Neutrophil (primary cell): ENCODE data around the gene ANAPC7.
"Not testable (repeated sequence)": the region's sequence is repeated elsewhere in the genome, so short reads cannot be mapped to it uniquely, and the experiment has no call there.

Experiments
- H3K27ac ChIP-seq: fragments of 200-600 bp; sonication (generic); 2 replicates; pipeline ENCODE4 v1.5.1; 2016; ENCODE audit warnings: mild to moderate bottlenecking, moderate library complexity
- H3K27me3 ChIP-seq: fragments of 200-600 bp; sonication (generic); 2 replicates; pipeline ENCODE4 v1.6.0; 2016; ENCODE audit warnings: mild to moderate bottlenecking
- H3K36me3 ChIP-seq: fragments of 200-600 bp; sonication (generic); 2 replicates; pipeline ENCODE4 v1.5.1; 2017
- H3K4me1 ChIP-seq, 2 experiments: fragments of 200-600 bp in 1 of 2; sonication (generic) in 1 of 2; 1 replicate in 1 of 2; 2 replicates in 1 of 2; pipeline versions ENCODE4 v1.5.1 to v1.6.1; 2013 to 2016; ENCODE audit warnings: low read depth in 1 of 2, low read length in 1 of 2, mild to moderate bottlenecking in 1 of 2, moderate library complexity in 1 of 2; ENCODE audit not compliant: control insufficient read depth in 1 of 2, insufficient read depth in 1 of 2
- H3K4me3 ChIP-seq, 2 experiments: fragments of 200-600 bp in 1 of 2; sonication (generic) in 1 of 2; 1 replicate in 1 of 2; 2 replicates in 1 of 2; pipeline ENCODE4 v1.5.1; 2013 to 2016; ENCODE audit warnings: low read depth in 1 of 2, low read length in 1 of 2, mild to moderate bottlenecking in 1 of 2, moderate library complexity in 1 of 2
- H3K9me3 ChIP-seq: fragments of 200-600 bp; sonication (generic); 2 replicates; pipeline ENCODE4 v1.5.1; 2016
- CTCF ChIP-seq: fragments of 200-600 bp; sonication (generic); IDR thresholded peaks from 2 replicates; pipeline ENCODE4 v1.5.1; 2016; ENCODE audit warnings: antibody characterized with exemption

The ANAPC7 gene

GRCh38 chr12:110379631-110380030 is 23.9 kb downstream of the ANAPC7 start:
- peaks cover 74% of the 10 kb centered on the region for H3K36me3 ChIP-seq
- peak overlapping the region; percentile 70 for H3K27ac ChIP-seq

DNA sequence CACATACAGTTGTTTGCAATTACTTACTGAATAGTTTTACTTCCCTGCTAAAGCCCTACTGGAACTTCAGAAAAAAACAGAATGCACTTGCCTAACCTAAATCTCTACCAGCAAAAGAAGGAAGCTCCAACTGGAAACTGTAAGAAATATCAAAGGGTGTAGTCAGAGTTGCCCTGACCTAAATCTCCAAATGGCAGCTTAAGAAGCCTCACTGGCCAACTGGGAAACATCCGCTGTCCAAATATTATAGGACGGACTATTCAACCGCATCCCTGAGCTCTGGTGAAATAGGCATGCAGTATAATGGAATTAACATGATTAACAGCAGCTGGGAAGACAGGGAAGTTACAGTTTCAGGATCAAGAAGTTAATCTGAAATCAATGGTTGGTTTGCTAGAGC is 24.3 kb downstream of the ANAPC7 start:
- H3K4me1 ChIP-seq, result peaks cover 23 to 26% of the 10 kb centered on the region in 2 experiments
- H3K27ac ChIP-seq, result peak overlapping the region; percentile 70
- H3K9me3 ChIP-seq, result no peaks in the 10 kb centered on the region
- TF ChIP-seq CTCF, result no peak
- H3K36me3 ChIP-seq, result peaks cover 77% of the 10 kb centered on the region
- H3K27me3 ChIP-seq, result no peaks in the 10 kb centered on the region
- no peak overlapping the region for H3K4me3 ChIP-seq

More at GRCh38 chr12:110379631-110380030, 23.9 kb downstream of the ANAPC7 start:
- Histone ChIP-seq H3K27me3 (no peaks in the 10 kb centered on the region), H3K4me3 (no peak overlapping the region), H3K4me1 (peaks cover 23 to 26% of the 10 kb centered on the region in 2 experiments), H3K9me3 (no peaks in the 10 kb centered on the region)
- no peak for TF ChIP-seq CTCF

- H3K4me3 ChIP-seq, H3K9me3 ChIP-seq, H3K27me3 ChIP-seq: not testable (repeated sequence)
- peaks cover 84% of the 10 kb centered on the region for H3K36me3 ChIP-seq
- peak overlapping the region; percentile 70 for H3K27ac ChIP-seq
- H3K4me1 ChIP-seq, result peaks cover 23 to 26% of the 10 kb centered on the region in 2 experiments
Measured at GRCh38 chr12:110378131-110378790, 25.2 kb downstream of the ANAPC7 start.

- H3K27ac ChIP-seq, result no peak overlapping the region
- H3K4me1 ChIP-seq, result peaks cover 18% of the 10 kb centered on the region in 2 experiments
- no peaks in the 10 kb centered on the region for H3K9me3 ChIP-seq
- H3K27me3 ChIP-seq, result no peaks in the 10 kb centered on the region
- peaks cover 79% of the 10 kb centered on the region for H3K36me3 ChIP-seq
- no peak for TF ChIP-seq CTCF
- no peak overlapping the region for H3K4me3 ChIP-seq
Measured at GRCh38 chr12:110373962-110374611, 29.4 kb downstream of the ANAPC7 start.

GRCh38 chr12:110373425-110373824 is 30.1 kb downstream of the ANAPC7 start:
- Histone ChIP-seq H3K27me3 (no peaks in the 10 kb centered on the region), H3K27ac (no peak overlapping the region), H3K4me1 (peaks cover 11% of the 10 kb centered on the region in 2 experiments), H3K9me3 (no peaks in the 10 kb centered on the region), H3K36me3 (peaks cover 79% of the 10 kb centered on the region), H3K4me3 (no peak overlapping the region)
- TF ChIP-seq CTCF, result no peak

- Histone ChIP-seq H3K9me3 (no peaks in the 10 kb centered on the region), H3K27ac (no peak overlapping the region), H3K4me3 (no peak overlapping the region), H3K27me3 (no peaks in the 10 kb centered on the region), H3K36me3 (peaks cover 75% of the 10 kb centered on the region), H3K4me1 (peaks cover 9% of the 10 kb centered on the region in 2 experiments)
- TF ChIP-seq CTCF, result no peak
Measured at GRCh38 chr12:110373025-110373424, 30.5 kb downstream of the ANAPC7 start.
